K562 (cell line): Measurements from ENCODE around the gene TASP1. TPM values are rescaled to one million over a fixed set of nuclear protein-coding genes. Genes with fewer than 3 reads are reported as not detected.
A peak's percentile ranks its signal among the peaks of the same experiment; 100 is the strongest.

ENCODE experiments used
- ATAC-seq: fragments of 200-7000 bp; cut with Tn5 transposase; 3 replicates; pipeline ENCODE4 v1.9.1; 2020; ENCODE audit warnings: moderate library complexity
- BruUV-seq: library from RNA; stranded (reverse); fragments of 400-500 nt; replicated peaks from 2 replicates; lab custom pipeline; 2021; lab: Mats Ljungman, UMichigan
- CTCF ChIA-PET: fragments of 300-600 bp; formaldehyde crosslinking; extraction: SDS; loops from one replicate; lab custom pipeline; 2021; ENCODE audit warnings: low intra/inter-chr PET ratio; lab: Yijun Ruan, JAX
- POLR2A ChIA-PET: fragments of 300-600, 350-650 bp; sonication (Branson Sonifier 250); formaldehyde crosslinking; extraction: SDS; loops from one replicate; lab custom pipeline; 2021; ENCODE audit warnings: antibody characterized with exemption, inconsistent platforms; lab: Yijun Ruan, JAX
- DNase-seq, 4 experiments: peaks; one replicate each; pipeline versions ENCODE4 v3.0.0 to v3.0.0-alpha.2; 2011 to 2018; ENCODE audit warnings: low spot score in 3 of 4, mixed read lengths in 3 of 4; ENCODE audit errors: extremely low read depth in 1 of 4
- FAIRE-seq: peaks from 2 replicates; lab custom pipeline; 2011; peaks lifted over from hg19 to GRCh38; lab: Jason Lieb, UNC
- H2AFZ ChIP-seq: 2 replicates; pipeline ENCODE4 v1.6.0; 2011; ENCODE audit warnings: low read depth, low read length, control low read depth, inconsistent platforms
- H3K27ac ChIP-seq: fragments of 200-600 bp; 3 replicates; pipeline ENCODE4 v1.8.0; 2011; ENCODE audit warnings: low read depth, mild to moderate bottlenecking, control low read depth, inconsistent platforms, low read length, moderate library complexity, mixed read lengths; ENCODE audit errors: extremely low read depth
- H3K27me3 ChIP-seq, 2 experiments: fragments of 300-600 bp in 1 of 2; 2 replicates in 1 of 2; 3 replicates in 1 of 2; pipeline versions ENCODE4 v1.6.0 to v1.8.0; 2011; ENCODE audit warnings: inconsistent platforms in 2 of 2, low read length in 2 of 2, mild to moderate bottlenecking in 1 of 2, mixed read lengths in 1 of 2, moderate library complexity in 1 of 2; ENCODE audit not compliant: control insufficient read depth in 2 of 2, insufficient read depth in 2 of 2
- H3K36me3 ChIP-seq: fragments of 300-600 bp; 3 replicates; pipeline ENCODE4 v1.8.0; 2011; ENCODE audit warnings: mild to moderate bottlenecking, low read length, inconsistent platforms; ENCODE audit not compliant: control insufficient read depth, insufficient read depth
- H3K4me1 ChIP-seq, 2 experiments: fragments of 200-600 bp in 1 of 2; replicated peaks in 1 of 2; 2 replicates in 1 of 2; 3 replicates in 1 of 2; pipeline versions ENCODE4 v1.5.1 to v1.8.0; 2011; ENCODE audit warnings: inconsistent platforms in 2 of 2, low read length in 2 of 2, mild to moderate bottlenecking in 1 of 2, mixed read lengths in 1 of 2, moderate library complexity in 1 of 2; ENCODE audit not compliant: control insufficient read depth in 2 of 2, insufficient read depth in 2 of 2
- H3K4me2 ChIP-seq: 2 replicates; pipeline ENCODE4 v1.6.1; 2011; ENCODE audit warnings: low read length, control low read depth, inconsistent platforms, mixed read lengths; ENCODE audit not compliant: insufficient read depth
- H3K4me3 ChIP-seq: fragments of 200-600 bp; sonication (generic), shearing (Covaris generic); 2 replicates; pipeline ENCODE4 v1.5.1; 2016; ENCODE audit warnings: control low read depth, inconsistent platforms
- H3K79me2 ChIP-seq: fragments of 200-600 bp; 3 replicates; pipeline ENCODE4 v1.8.0; 2011; ENCODE audit warnings: low read length, inconsistent platforms; ENCODE audit not compliant: control insufficient read depth, insufficient read depth
- H3K9ac ChIP-seq, 2 experiments: 2 replicates each; pipeline versions ENCODE4 v1.6.0 to v1.6.1; 2011; ENCODE audit warnings: low read depth in 2 of 2, low read length in 2 of 2, control low read depth in 1 of 2, inconsistent platforms in 1 of 2, mild to moderate bottlenecking in 1 of 2, mixed read lengths in 1 of 2; ENCODE audit not compliant: insufficient read depth in 1 of 2
- H3K9me1 ChIP-seq: one replicate; pipeline ENCODE4 v1.6.0; 2011; ENCODE audit warnings: inconsistent platforms, mild to moderate bottlenecking, low read length, moderate library complexity; ENCODE audit not compliant: control insufficient read depth, insufficient read depth
- H3K9me3 ChIP-seq: replicated peaks from 2 replicates; pipeline ENCODE4 v1.5.1; 2011; ENCODE audit warnings: low read depth, low read length, inconsistent platforms; ENCODE audit not compliant: control insufficient read depth, insufficient read depth
- H4K20me1 ChIP-seq: replicated peaks from 2 replicates; pipeline ENCODE4 v1.6.1; 2011; ENCODE audit warnings: low read length, inconsistent platforms, mixed read lengths; ENCODE audit not compliant: control insufficient read depth, insufficient read depth
- ATF3 ChIP-seq, 2 experiments: fragments of 450-650 bp in 1 of 2; sonication (generic) in 1 of 2; formaldehyde crosslinking in 1 of 2; IDR thresholded peaks in 1 of 2; conservative IDR thresholded peaks in 1 of 2; 2 replicates each; pipeline versions ENCODE4 v1.6.1 to v1.8.1; 2016 to 2023; ENCODE audit warnings: mild to moderate bottlenecking in 2 of 2, moderate library complexity in 2 of 2, inconsistent platforms in 1 of 2, missing genetic modification reagents in 1 of 2
- CBX5 ChIP-seq: IDR thresholded peaks from 2 replicates; pipeline ENCODE4 v1.6.1; 2014; ENCODE audit warnings: low read depth, borderline replicate concordance
- CEBPG ChIP-seq, 3 experiments: fragments of 200-800 bp in 1 of 3; sonication (Bioruptor generic) in 1 of 3; sonication (generic) in 1 of 3; formaldehyde crosslinking in 1 of 3; IDR thresholded peaks in 2 of 3; conservative IDR thresholded peaks in 1 of 3; 2 replicates each; pipeline versions ENCODE4 v1.6.1 to v1.8.0; 2016 to 2022; ENCODE audit warnings: missing compliant biosample characterization in 2 of 3, missing genetic modification characterization in 2 of 3, mild to moderate bottlenecking in 1 of 3, missing genetic modification reagents in 1 of 3
- CREM ChIP-seq: IDR thresholded peaks from 2 replicates; pipeline ENCODE4 v1.6.1; 2014; ENCODE audit warnings: antibody characterized with exemption, low read depth
- LCOR ChIP-seq: sonication (generic); formaldehyde crosslinking; IDR thresholded peaks from 2 replicates; pipeline ENCODE4 v1.8.0; 2022; ENCODE audit warnings: mild to moderate bottlenecking, missing genetic modification reagents
- ZNF445 ChIP-seq: fragments of 250-450 bp; sonication (Bioruptor Pico); IDR thresholded peaks from 2 replicates; pipeline ENCODE4 v1.4.0; 2020; ENCODE audit warnings: low read depth, mild to moderate bottlenecking, moderate library complexity
- ZNF668 ChIP-seq: fragments of 250-450 bp; sonication (Bioruptor Pico); IDR thresholded peaks from 2 replicates; pipeline ENCODE4 v1.8.0; 2022; ENCODE audit warnings: mild to moderate bottlenecking, inconsistent platforms
- ZNF696 ChIP-seq: fragments of 250-450 bp; sonication (Bioruptor Pico); conservative IDR thresholded peaks from 2 replicates; pipeline ENCODE4 v1.4.0; 2020; ENCODE audit warnings: mild to moderate bottlenecking, moderate library complexity
- WGBS: fragments of 100-300 bp; shearing (Covaris generic); methylation state at CpG from one replicate; pipeline ENCODE4 v1.1.6; 2016; ENCODE audit warnings: low coverage, mixed read lengths; ENCODE audit not compliant: insufficient coverage; ENCODE audit errors: missing lambda C conversion rate; 5-methylcytosine and 5-hydroxymethylcytosine counted together
- in situ Hi-C: fragments of 300-500 bp; cut with MboI; formaldehyde crosslinking; loops from 4 replicates; pipeline ENCODE4 v1.15.0; 2018; ENCODE audit warnings: inconsistent platforms, mixed read lengths
- intact Hi-C: fragments of 100-400 bp; cut with micrococcal nuclease; formaldehyde crosslinking; loops from 2 replicates; pipeline ENCODE4 v1.14.2; 2022
- polyA plus RNA-seq, 8 experiments: library from polyadenylated mRNA; depleted of rRNA in 4 of 8; stranded (reverse) in 5 of 8; unstranded in 3 of 8; fragments of >200 nt; fragmentation: Nextera tagmentation in 2 of 8; fragmentation: Illumina TruSeq in 1 of 8; extraction: Ambion mirVana in 2 of 8; extraction: Trizol in 1 of 8; gene quantifications; 2 replicates each; pipeline versions ENCODE4 v1.2.1 to v1.2.3, GENCODE V29; 2011 to 2014; ENCODE audit warnings: inconsistent platforms in 1 of 8, missing spikeins in 1 of 8
- total RNA-seq, 7 experiments: library from RNA; depleted of rRNA in 6 of 7; stranded (reverse); fragments of >200 nt in 6 of 7; fragmentation: Illumina TruSeq in 2 of 7; extraction: Trizol in 2 of 7; gene quantifications; 2 replicates each; pipeline versions ENCODE4 v1.2.1 to v1.2.3, GENCODE V29; 2011 to 2021; ENCODE audit warnings: low replicate concordance in 1 of 7

The TASP1 gene
- total and polyA plus RNA-seq, 9 of the 15 experiments (the other 6 are each of a cell fraction or from before 2014, with no cell fraction given) = 3.7 to 10.6 (median 6.4) TPM

- no peaks in the 10 kb centered on the region for H3K79me2 ChIP-seq
- TF ChIP-seq ZNF668 (CRISPR knock-in tag) (no peak), CEBPG (CRISPR knock-in tag; IDR thresholded peaks at IDR 0.05) (no peak), CEBPG (tag; conservative IDR thresholded peaks at IDR 0.05 in 1 of 2, IDR thresholded peaks at IDR 0.05 in 1 of 2) (peak; percentile 6 to 67; a peak in 2 of 4 replicates), ATF3 (IDR thresholded peaks at IDR 0.05) (0 out of 2 replicates have a peak, but pooled peaks have one; percentile 9), ATF3 (CRISPR knock-in tag; conservative IDR thresholded peaks at IDR 0.05) (no peak)
- TF ChIP-seq, all 486 proteins: peak for 2
- Histone ChIP-seq H3K36me3 (peaks cover 5% of the 10 kb centered on the region; the same call in 1 of the 3 replicates), H4K20me1 (no peaks in the 10 kb centered on the region), H2AFZ (no peak overlapping the region), H3K27me3 (no peaks in the 10 kb centered on the region), H3K9me3 (no peaks in the 10 kb centered on the region), H3K4me3 (no peak overlapping the region), H3K4me1 (no peaks in the 10 kb centered on the region), H3K9ac (no peak overlapping the region), H3K9me1 (no peaks in the 10 kb centered on the region), H3K27ac (no peak overlapping the region), H3K4me2 (no peak overlapping the region)
- WGBS = 56% methylated on average over 5 of the region's 5 CpGs
- DNase-seq (no peak), ATAC-seq (no peak), FAIRE-seq (no peak)
- ChIA-PET CTCF (no interaction called here), POLR2A (no interaction called here)
- BruUV-seq = no TSS peak
- intact Hi-C loops = no loop called here
- in situ Hi-C loops = no loop called here
These were observed 152.0 kb downstream of the TASP1 start for GRCh38 chr20:13486694-13487093.

DNA sequence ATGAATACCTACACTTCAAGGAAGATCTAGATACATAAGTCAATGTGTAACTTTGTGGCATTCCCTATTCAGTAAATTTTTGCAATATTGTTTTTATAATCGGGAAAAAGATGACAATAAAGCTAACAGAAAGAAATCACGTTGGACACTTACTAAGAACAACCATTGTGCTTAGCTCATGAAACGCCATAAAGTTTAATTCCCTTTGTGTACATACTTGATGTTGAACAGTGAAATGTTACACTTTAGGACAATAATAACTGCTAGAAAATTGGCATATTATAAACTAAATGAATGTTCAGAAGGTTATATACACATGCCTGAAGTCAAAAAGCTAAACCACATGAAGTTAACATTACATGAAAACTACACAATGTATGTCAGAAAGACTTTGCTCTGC, 153.2 kb downstream of the TASP1 start:
- DNase-seq (no peak), FAIRE-seq (no peak), ATAC-seq (no peak)
- ChIA-PET POLR2A (no interaction called here), CTCF (no interaction called here)
- TF ChIP-seq ZNF696 (CRISPR knock-in tag) (no peak), ZNF445 (no peak), LCOR (CRISPR knock-in tag) (no peak), CREM (no peak), CBX5 (no peak)
- in situ Hi-C loops (no loop called here), intact Hi-C loops (no loop called here)
- peaks cover 5% of the 10 kb centered on the region; the same call in 1 of the 3 replicates for H3K36me3 ChIP-seq
- H3K9me1 ChIP-seq = no peaks in the 10 kb centered on the region
- 54% methylated on average over 3 of the region's 3 CpGs for WGBS
- no peak overlapping the region for H2AFZ ChIP-seq
- H3K4me3 ChIP-seq = no peak overlapping the region
- H3K9ac ChIP-seq = no peak overlapping the region
- no peak overlapping the region for H3K27ac ChIP-seq
- H4K20me1 ChIP-seq = no peaks in the 10 kb centered on the region
- H3K9me3 ChIP-seq = no peaks in the 10 kb centered on the region
- H3K79me2 ChIP-seq = no peaks in the 10 kb centered on the region
- no peak overlapping the region for H3K4me2 ChIP-seq
- H3K27me3 ChIP-seq = no peaks in the 10 kb centered on the region
- no peaks in the 10 kb centered on the region for H3K4me1 ChIP-seq
- BruUV-seq = no TSS peak
